K562 (cell line): ENCODE data around the gene TTBK1. TPM values are rescaled to one million over a fixed set of nuclear protein-coding genes. Genes with fewer than 3 reads are reported as not detected.

Experiments used
- ATAC-seq: fragments of 200-7000 bp; cut with Tn5 transposase; 3 replicates; pipeline ENCODE4 v1.9.1; 2020; ENCODE audit warnings: moderate library complexity
- BruUV-seq: library from RNA; stranded (reverse); fragments of 400-500 nt; replicated peaks from 2 replicates; lab custom pipeline; 2021; lab: Mats Ljungman, UMichigan
- CTCF ChIA-PET: fragments of 300-600 bp; formaldehyde crosslinking; extraction: SDS; loops from one replicate; lab custom pipeline; 2021; ENCODE audit warnings: low intra/inter-chr PET ratio; lab: Yijun Ruan, JAX
- POLR2A ChIA-PET: fragments of 300-600, 350-650 bp; sonication (Branson Sonifier 250); formaldehyde crosslinking; extraction: SDS; loops from one replicate; lab custom pipeline; 2021; ENCODE audit warnings: antibody characterized with exemption, inconsistent platforms; lab: Yijun Ruan, JAX
- DNase-seq, 4 experiments: peaks; one replicate each; pipeline versions ENCODE4 v3.0.0 to v3.0.0-alpha.2; 2011 to 2018; ENCODE audit warnings: low spot score in 3 of 4, mixed read lengths in 3 of 4; ENCODE audit errors: extremely low read depth in 1 of 4
- FAIRE-seq: peaks from 2 replicates; lab custom pipeline; 2011; peaks lifted over from hg19 to GRCh38; lab: Jason Lieb, UNC
- H2AFZ ChIP-seq: 2 replicates; pipeline ENCODE4 v1.6.0; 2011; ENCODE audit warnings: low read depth, low read length, control low read depth, inconsistent platforms
- H3K27ac ChIP-seq: fragments of 200-600 bp; 3 replicates; pipeline ENCODE4 v1.8.0; 2011; ENCODE audit warnings: low read depth, mild to moderate bottlenecking, control low read depth, inconsistent platforms, low read length, moderate library complexity, mixed read lengths; ENCODE audit errors: extremely low read depth
- H3K27me3 ChIP-seq, 2 experiments: fragments of 300-600 bp in 1 of 2; 2 replicates in 1 of 2; 3 replicates in 1 of 2; pipeline versions ENCODE4 v1.6.0 to v1.8.0; 2011; ENCODE audit warnings: inconsistent platforms in 2 of 2, low read length in 2 of 2, mild to moderate bottlenecking in 1 of 2, mixed read lengths in 1 of 2, moderate library complexity in 1 of 2; ENCODE audit not compliant: control insufficient read depth in 2 of 2, insufficient read depth in 2 of 2
- H3K36me3 ChIP-seq: fragments of 300-600 bp; 3 replicates; pipeline ENCODE4 v1.8.0; 2011; ENCODE audit warnings: mild to moderate bottlenecking, low read length, inconsistent platforms; ENCODE audit not compliant: control insufficient read depth, insufficient read depth
- H3K4me1 ChIP-seq, 2 experiments: fragments of 200-600 bp in 1 of 2; replicated peaks in 1 of 2; 2 replicates in 1 of 2; 3 replicates in 1 of 2; pipeline versions ENCODE4 v1.5.1 to v1.8.0; 2011; ENCODE audit warnings: inconsistent platforms in 2 of 2, low read length in 2 of 2, mild to moderate bottlenecking in 1 of 2, mixed read lengths in 1 of 2, moderate library complexity in 1 of 2; ENCODE audit not compliant: control insufficient read depth in 2 of 2, insufficient read depth in 2 of 2
- H3K4me2 ChIP-seq: 2 replicates; pipeline ENCODE4 v1.6.1; 2011; ENCODE audit warnings: low read length, control low read depth, inconsistent platforms, mixed read lengths; ENCODE audit not compliant: insufficient read depth
- H3K4me3 ChIP-seq: fragments of 200-600 bp; sonication (generic), shearing (Covaris generic); 2 replicates; pipeline ENCODE4 v1.5.1; 2016; ENCODE audit warnings: control low read depth, inconsistent platforms
- H3K79me2 ChIP-seq: fragments of 200-600 bp; 3 replicates; pipeline ENCODE4 v1.8.0; 2011; ENCODE audit warnings: low read length, inconsistent platforms; ENCODE audit not compliant: control insufficient read depth, insufficient read depth
- H3K9ac ChIP-seq, 2 experiments: 2 replicates each; pipeline versions ENCODE4 v1.6.0 to v1.6.1; 2011; ENCODE audit warnings: low read depth in 2 of 2, low read length in 2 of 2, control low read depth in 1 of 2, inconsistent platforms in 1 of 2, mild to moderate bottlenecking in 1 of 2, mixed read lengths in 1 of 2; ENCODE audit not compliant: insufficient read depth in 1 of 2
- H3K9me1 ChIP-seq: one replicate; pipeline ENCODE4 v1.6.0; 2011; ENCODE audit warnings: inconsistent platforms, mild to moderate bottlenecking, low read length, moderate library complexity; ENCODE audit not compliant: control insufficient read depth, insufficient read depth
- H3K9me3 ChIP-seq: replicated peaks from 2 replicates; pipeline ENCODE4 v1.5.1; 2011; ENCODE audit warnings: low read depth, low read length, inconsistent platforms; ENCODE audit not compliant: control insufficient read depth, insufficient read depth
- H4K20me1 ChIP-seq: replicated peaks from 2 replicates; pipeline ENCODE4 v1.6.1; 2011; ENCODE audit warnings: low read length, inconsistent platforms, mixed read lengths; ENCODE audit not compliant: control insufficient read depth, insufficient read depth
- MTA3 ChIP-seq: fragments of 450-650 bp; formaldehyde crosslinking; IDR thresholded peaks from 2 replicates; pipeline ENCODE4 v1.6.1; 2017; ENCODE audit warnings: mild to moderate bottlenecking, borderline replicate concordance
- MXD1 ChIP-seq: fragments of 250-450 bp; sonication (Bioruptor Pico); IDR thresholded peaks from 2 replicates; pipeline ENCODE4 v1.8.0; 2021; ENCODE audit warnings: borderline replicate concordance, mild to moderate bottlenecking, moderate library complexity; ENCODE audit not compliant: poor library complexity, severe bottlenecking
- NFYB ChIP-seq: IDR thresholded peaks from 2 replicates; pipeline ENCODE4 v1.6.1; 2011; ENCODE audit warnings: mild to moderate bottlenecking, moderate library complexity; ENCODE audit not compliant: insufficient read length; ENCODE audit errors: extremely low read depth
- NR4A1 ChIP-seq, 2 experiments: fragments of 250-450 bp in 1 of 2; fragments of 450-650 bp in 1 of 2; sonication (Bioruptor Pico) in 1 of 2; IDR thresholded peaks; 2 replicates each; pipeline versions ENCODE4 v1.4.0 to v1.6.1; 2016 to 2020; ENCODE audit warnings: mild to moderate bottlenecking in 2 of 2, missing compliant biosample characterization in 1 of 2, missing genetic modification characterization in 1 of 2, moderate library complexity in 1 of 2
- NUFIP1 ChIP-seq: fragments of 450-650 bp; IDR thresholded peaks from 2 replicates; pipeline ENCODE4 v1.6.1; 2018; ENCODE audit not compliant: partially characterized antibody
- PRMT5 ChIP-seq: sonication (generic); formaldehyde crosslinking; IDR thresholded peaks from 2 replicates; pipeline ENCODE4 v1.5.0; 2020; ENCODE audit warnings: missing genetic modification reagents
- ZBTB43 ChIP-seq: sonication (generic); formaldehyde crosslinking; IDR thresholded peaks from 2 replicates; pipeline ENCODE4 v1.8.0; 2023; ENCODE audit warnings: mild to moderate bottlenecking, missing genetic modification reagents
- ZC3H8 ChIP-seq: fragments of 450-650 bp; IDR thresholded peaks from 2 replicates; pipeline ENCODE4 v1.6.1; 2017
- WGBS: fragments of 100-300 bp; shearing (Covaris generic); methylation state at CpG from one replicate; pipeline ENCODE4 v1.1.6; 2016; ENCODE audit warnings: low coverage, mixed read lengths; ENCODE audit not compliant: insufficient coverage; ENCODE audit errors: missing lambda C conversion rate; 5-methylcytosine and 5-hydroxymethylcytosine counted together
- in situ Hi-C: fragments of 300-500 bp; cut with MboI; formaldehyde crosslinking; loops from 4 replicates; pipeline ENCODE4 v1.15.0; 2018; ENCODE audit warnings: inconsistent platforms, mixed read lengths
- intact Hi-C: fragments of 100-400 bp; cut with micrococcal nuclease; formaldehyde crosslinking; loops from 2 replicates; pipeline ENCODE4 v1.14.2; 2022
- polyA plus RNA-seq, 8 experiments: library from polyadenylated mRNA; depleted of rRNA in 4 of 8; stranded (reverse) in 5 of 8; unstranded in 3 of 8; fragments of >200 nt; fragmentation: Nextera tagmentation in 2 of 8; fragmentation: Illumina TruSeq in 1 of 8; extraction: Ambion mirVana in 2 of 8; extraction: Trizol in 1 of 8; gene quantifications; 2 replicates each; pipeline versions ENCODE4 v1.2.1 to v1.2.3, GENCODE V29; 2011 to 2014; ENCODE audit warnings: inconsistent platforms in 1 of 8, missing spikeins in 1 of 8
- total RNA-seq, 7 experiments: library from RNA; depleted of rRNA in 6 of 7; stranded (reverse); fragments of >200 nt in 6 of 7; fragmentation: Illumina TruSeq in 2 of 7; extraction: Trizol in 2 of 7; gene quantifications; 2 replicates each; pipeline versions ENCODE4 v1.2.1 to v1.2.3, GENCODE V29; 2011 to 2021; ENCODE audit warnings: low replicate concordance in 1 of 7
- TF ChIP-seq, protein P1 (sequence below): sonication (generic); formaldehyde crosslinking; IDR thresholded peaks from 2 replicates; pipeline ENCODE4 v1.8.0; 2022; ENCODE audit warnings: mild to moderate bottlenecking, missing genetic modification reagents
- TF ChIP-seq, protein P2 (sequence below): fragments of 250-450 bp; sonication (Bioruptor Pico); IDR thresholded peaks from 2 replicates; pipeline ENCODE4 v1.8.0; 2022; ENCODE audit warnings: inconsistent platforms, mild to moderate bottlenecking, moderate library complexity, borderline replicate concordance
- TF ChIP-seq, protein P3 (sequence below): fragments of 250-450 bp; sonication (Bioruptor Pico); IDR thresholded peaks from 2 replicates; pipeline ENCODE4 v1.5.0; 2021; ENCODE audit warnings: mild to moderate bottlenecking, borderline replicate concordance

TTBK1 gene
- total and polyA plus RNA-seq, 9 of the 15 experiments (the other 6 are each of a cell fraction or from before 2014, with no cell fraction given) = not detected

GRCh38 chr6:43242908-43243663 is at the start of gene TTBK1 (continued):
- no peak for TF ChIP-seq NUFIP1
- no peak for TF ChIP-seq ZC3H8
- TF ChIP-seq, protein P1, sequence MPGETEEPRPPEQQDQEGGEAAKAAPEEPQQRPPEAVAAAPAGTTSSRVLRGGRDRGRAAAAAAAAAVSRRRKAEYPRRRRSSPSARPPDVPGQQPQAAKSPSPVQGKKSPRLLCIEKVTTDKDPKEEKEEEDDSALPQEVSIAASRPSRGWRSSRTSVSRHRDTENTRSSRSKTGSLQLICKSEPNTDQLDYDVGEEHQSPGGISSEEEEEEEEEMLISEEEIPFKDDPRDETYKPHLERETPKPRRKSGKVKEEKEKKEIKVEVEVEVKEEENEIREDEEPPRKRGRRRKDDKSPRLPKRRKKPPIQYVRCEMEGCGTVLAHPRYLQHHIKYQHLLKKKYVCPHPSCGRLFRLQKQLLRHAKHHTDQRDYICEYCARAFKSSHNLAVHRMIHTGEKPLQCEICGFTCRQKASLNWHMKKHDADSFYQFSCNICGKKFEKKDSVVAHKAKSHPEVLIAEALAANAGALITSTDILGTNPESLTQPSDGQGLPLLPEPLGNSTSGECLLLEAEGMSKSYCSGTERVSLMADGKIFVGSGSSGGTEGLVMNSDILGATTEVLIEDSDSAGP (CRISPR knock-in tag) = no peak
- TF ChIP-seq MTA3 = peak; percentile 66; the same call in 1 of the 2 replicates
- TF ChIP-seq NFYB = no peak
- TF ChIP-seq, protein P2, sequence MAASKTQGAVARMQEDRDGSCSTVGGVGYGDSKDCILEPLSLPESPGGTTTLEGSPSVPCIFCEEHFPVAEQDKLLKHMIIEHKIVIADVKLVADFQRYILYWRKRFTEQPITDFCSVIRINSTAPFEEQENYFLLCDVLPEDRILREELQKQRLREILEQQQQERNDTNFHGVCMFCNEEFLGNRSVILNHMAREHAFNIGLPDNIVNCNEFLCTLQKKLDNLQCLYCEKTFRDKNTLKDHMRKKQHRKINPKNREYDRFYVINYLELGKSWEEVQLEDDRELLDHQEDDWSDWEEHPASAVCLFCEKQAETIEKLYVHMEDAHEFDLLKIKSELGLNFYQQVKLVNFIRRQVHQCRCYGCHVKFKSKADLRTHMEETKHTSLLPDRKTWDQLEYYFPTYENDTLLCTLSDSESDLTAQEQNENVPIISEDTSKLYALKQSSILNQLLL (CRISPR knock-in tag) = no peak

- peaks cover 3% of the 10 kb centered on the region; the same call in 1 of the 3 replicates for H3K79me2 ChIP-seq
- no peak overlapping the region; a peak in 1 of 4 replicates for H3K9ac ChIP-seq
- H4K20me1 ChIP-seq = no peaks in the 10 kb centered on the region
- peaks cover 5% of the 10 kb centered on the region; the same call in 2 of the 3 replicates for H3K36me3 ChIP-seq
- no peak overlapping the region for H3K27ac ChIP-seq
- CTCF ChIA-PET = no interaction called here
- H3K4me1 ChIP-seq = peaks cover 3 to 13% of the 10 kb centered on the region in 2 experiments; a peak in 4 of 5 replicates
- no peaks in the 10 kb centered on the region for H3K27me3 ChIP-seq
- no peak overlapping the region for H3K4me3 ChIP-seq
- no peaks in the 10 kb centered on the region for H3K9me1 ChIP-seq
- no peak overlapping the region for H2AFZ ChIP-seq
- POLR2A ChIA-PET = interaction anchor here (0.5 to 0.6 kb wide), 2 partner anchors 83 to 323 kb away, joined by 3 read pairs; partner anchors contain the start of genes POLR1C and YIPF3
- H3K4me2 ChIP-seq = no peak overlapping the region
- intact Hi-C loops = no loop called here
- DNase-seq (no peak), ATAC-seq (no peak), FAIRE-seq (no peak)
- BruUV-seq = no TSS peak
- H3K9me3 ChIP-seq = no peaks in the 10 kb centered on the region
- in situ Hi-C loops = no loop called here
- 65% methylated on average over 5 of the region's 5 CpGs for WGBS
- no peak for TF ChIP-seq MXD1 (CRISPR knock-in tag)
- TF ChIP-seq PRMT5 (CRISPR knock-in tag) = no peak
- TF ChIP-seq, protein P3, sequence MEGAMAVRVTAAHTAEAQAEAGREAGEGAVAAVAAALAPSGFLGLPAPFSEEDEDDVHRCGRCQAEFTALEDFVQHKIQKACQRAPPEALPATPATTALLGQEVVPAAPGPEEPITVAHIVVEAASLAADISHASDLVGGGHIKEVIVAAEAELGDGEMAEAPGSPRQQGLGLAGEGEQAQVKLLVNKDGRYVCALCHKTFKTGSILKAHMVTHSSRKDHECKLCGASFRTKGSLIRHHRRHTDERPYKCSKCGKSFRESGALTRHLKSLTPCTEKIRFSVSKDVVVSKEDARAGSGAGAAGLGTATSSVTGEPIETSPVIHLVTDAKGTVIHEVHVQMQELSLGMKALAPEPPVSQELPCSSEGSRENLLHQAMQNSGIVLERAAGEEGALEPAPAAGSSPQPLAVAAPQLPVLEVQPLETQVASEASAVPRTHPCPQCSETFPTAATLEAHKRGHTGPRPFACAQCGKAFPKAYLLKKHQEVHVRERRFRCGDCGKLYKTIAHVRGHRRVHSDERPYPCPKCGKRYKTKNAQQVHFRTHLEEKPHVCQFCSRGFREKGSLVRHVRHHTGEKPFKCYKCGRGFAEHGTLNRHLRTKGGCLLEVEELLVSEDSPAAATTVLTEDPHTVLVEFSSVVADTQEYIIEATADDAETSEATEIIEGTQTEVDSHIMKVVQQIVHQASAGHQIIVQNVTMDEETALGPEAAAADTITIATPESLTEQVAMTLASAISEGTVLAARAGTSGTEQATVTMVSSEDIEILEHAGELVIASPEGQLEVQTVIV (CRISPR knock-in tag) = no peak
- no peak for TF ChIP-seq ZBTB43 (CRISPR knock-in tag)
- TF ChIP-seq NR4A1 (CRISPR knock-in tag; IDR thresholded peaks at IDR 0.05) = no peak
- TF ChIP-seq NR4A1 (tag; IDR thresholded peaks at IDR 0.05) = no peak
Observed at GRCh38 chr6:43193929-43194328, 49.4 kb upstream of the TTBK1 start.
